Prostate gland (tissue), 2 donors: ENCODE data around the gene PDE8B. TPM values are rescaled to one million over a fixed set of nuclear protein-coding genes. Genes with fewer than 3 reads are reported as not detected.

Experiments
- DNase-seq: peaks from one replicate; pipeline ENCODE4 v3.0.0-alpha.2; 2019; ENCODE audit warnings: low spot score
- H3K27ac ChIP-seq, 2 donors: fragments of 200-600 bp; sonication (generic); 2 replicates each; pipeline ENCODE4 v1.5.1; 2017 to 2019
- H3K27me3 ChIP-seq: fragments of 200-600 bp; sonication (generic); replicated peaks from 2 replicates; pipeline ENCODE4 v1.5.1; 2019; ENCODE audit not compliant: insufficient read depth
- H3K36me3 ChIP-seq, 2 donors: fragments of 200-600 bp; sonication (generic); 1 replicate in 1 of 2; 2 replicates in 1 of 2; pipeline versions ENCODE4 v1.5.1 to v1.8.1; 2017 to 2019
- H3K4me1 ChIP-seq: fragments of 200-600 bp; sonication (generic); replicated peaks from 2 replicates; pipeline ENCODE4 v1.5.1; 2019
- H3K4me3 ChIP-seq, 2 donors: fragments of 200-600 bp; sonication (generic); 2 replicates each; pipeline ENCODE4 v1.5.1; 2017 to 2019
- H3K9me3 ChIP-seq: fragments of 200-600 bp; sonication (generic); 2 replicates; pipeline ENCODE4 v1.5.1; 2017
- POLR2A ChIP-seq: fragments of 450-650 bp; IDR thresholded peaks from one replicate; pipeline ENCODE4 v1.6.1; 2016; ENCODE audit warnings: antibody characterized with exemption, mild to moderate bottlenecking
- POLR2AphosphoS5 ChIP-seq: sonication (generic); formaldehyde crosslinking; IDR thresholded peaks from one replicate; pipeline ENCODE4 v1.6.1; 2017; ENCODE audit warnings: antibody characterized with exemption
- WGBS: methylation state at CpG from one replicate; pipeline ENCODE4 v1.1.5; 2018; 5-methylcytosine and 5-hydroxymethylcytosine counted together
- intact Hi-C: fragments of 100-400 bp; cut with DNase I; formaldehyde crosslinking; loops from one replicate; pipeline ENCODE4 v1.14.2; 2022
- total RNA-seq, 2 donors: library from RNA; depleted of rRNA; stranded (reverse); fragments of >200 nt; gene quantifications; one replicate each; pipeline ENCODE4 v1.1.0, GENCODE V29; 2016
- TF ChIP-seq, protein P1 (sequence below), 4 experiments: fragments of 200-600 bp in 2 of 4; fragments of 450-650 bp in 2 of 4; sonication (generic) in 2 of 4; IDR thresholded peaks; 1 replicate in 3 of 4; 2 replicates in 1 of 4; pipeline ENCODE4 v1.5.1; 2016 to 2019; ENCODE audit warnings: antibody characterized with exemption in 4 of 4, mild to moderate bottlenecking in 2 of 4, moderate library complexity in 2 of 4

PDE8B gene
- total RNA-seq, 2 donors from 2014 or later, result 25.6 to 66.0 TPM

- WGBS, result 24% methylated on average over 9 of the region's 9 CpGs
- peak overlapping the region; percentile 61 to 71 for H3K27ac ChIP-seq
- peak; percentile 85 for DNase-seq
- H3K36me3 ChIP-seq, result no peaks in the 10 kb centered on the region
- intact Hi-C loops, result no loop called here
- H3K9me3 ChIP-seq, result no peaks in the 10 kb centered on the region
- H3K27me3 ChIP-seq, result no peaks in the 10 kb centered on the region
- H3K4me1 ChIP-seq, result peaks cover 15% of the 10 kb centered on the region
- TF ChIP-seq POLR2A, result no peak
- peak; percentile 68 for TF ChIP-seq POLR2AphosphoS5
- TF ChIP-seq, protein P1, sequence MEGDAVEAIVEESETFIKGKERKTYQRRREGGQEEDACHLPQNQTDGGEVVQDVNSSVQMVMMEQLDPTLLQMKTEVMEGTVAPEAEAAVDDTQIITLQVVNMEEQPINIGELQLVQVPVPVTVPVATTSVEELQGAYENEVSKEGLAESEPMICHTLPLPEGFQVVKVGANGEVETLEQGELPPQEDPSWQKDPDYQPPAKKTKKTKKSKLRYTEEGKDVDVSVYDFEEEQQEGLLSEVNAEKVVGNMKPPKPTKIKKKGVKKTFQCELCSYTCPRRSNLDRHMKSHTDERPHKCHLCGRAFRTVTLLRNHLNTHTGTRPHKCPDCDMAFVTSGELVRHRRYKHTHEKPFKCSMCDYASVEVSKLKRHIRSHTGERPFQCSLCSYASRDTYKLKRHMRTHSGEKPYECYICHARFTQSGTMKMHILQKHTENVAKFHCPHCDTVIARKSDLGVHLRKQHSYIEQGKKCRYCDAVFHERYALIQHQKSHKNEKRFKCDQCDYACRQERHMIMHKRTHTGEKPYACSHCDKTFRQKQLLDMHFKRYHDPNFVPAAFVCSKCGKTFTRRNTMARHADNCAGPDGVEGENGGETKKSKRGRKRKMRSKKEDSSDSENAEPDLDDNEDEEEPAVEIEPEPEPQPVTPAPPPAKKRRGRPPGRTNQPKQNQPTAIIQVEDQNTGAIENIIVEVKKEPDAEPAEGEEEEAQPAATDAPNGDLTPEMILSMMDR (IDR thresholded peaks at IDR 0.05), result no peak
- H3K4me3 ChIP-seq, result peak overlapping the region in 1 of 2 donors; percentile 3
These were observed 42.2 kb upstream of the PDE8B start for GRCh38 chr5:77168161-77168878.

- peak; percentile 66 for TF ChIP-seq POLR2AphosphoS5
- no peak for TF ChIP-seq POLR2A
- intact Hi-C loops, result no loop called here
- Histone ChIP-seq H3K4me1 (peaks cover 15% of the 10 kb centered on the region), H3K4me3 (no peak overlapping the region), H3K27ac (peak overlapping the region; percentile 61 to 71), H3K36me3 (no peaks in the 10 kb centered on the region), H3K27me3 (no peaks in the 10 kb centered on the region), H3K9me3 (no peaks in the 10 kb centered on the region)
- WGBS, result 20% methylated on average over 3 of the region's 3 CpGs
- peak; percentile 86 for DNase-seq
These were observed 41.6 kb upstream of the PDE8B start for GRCh38 chr5:77168879-77169244.

GRCh38 chr5:77170196-77170890, 40.1 kb upstream of the PDE8B start:
- Histone ChIP-seq H3K9me3 (no peaks in the 10 kb centered on the region), H3K27ac (no peak overlapping the region), H3K4me1 (peaks cover 15% of the 10 kb centered on the region), H3K36me3 (no peaks in the 10 kb centered on the region), H3K4me3 (no peak overlapping the region), H3K27me3 (no peaks in the 10 kb centered on the region)
- TF ChIP-seq POLR2AphosphoS5 (no peak), POLR2A (no peak)
- TF ChIP-seq, protein P1 (IDR thresholded peaks at IDR 0.05), result no peak
- 89% methylated on average over 6 of the region's 6 CpGs for WGBS
- intact Hi-C loops, result no loop called here
- DNase-seq, result no peak

DNA sequence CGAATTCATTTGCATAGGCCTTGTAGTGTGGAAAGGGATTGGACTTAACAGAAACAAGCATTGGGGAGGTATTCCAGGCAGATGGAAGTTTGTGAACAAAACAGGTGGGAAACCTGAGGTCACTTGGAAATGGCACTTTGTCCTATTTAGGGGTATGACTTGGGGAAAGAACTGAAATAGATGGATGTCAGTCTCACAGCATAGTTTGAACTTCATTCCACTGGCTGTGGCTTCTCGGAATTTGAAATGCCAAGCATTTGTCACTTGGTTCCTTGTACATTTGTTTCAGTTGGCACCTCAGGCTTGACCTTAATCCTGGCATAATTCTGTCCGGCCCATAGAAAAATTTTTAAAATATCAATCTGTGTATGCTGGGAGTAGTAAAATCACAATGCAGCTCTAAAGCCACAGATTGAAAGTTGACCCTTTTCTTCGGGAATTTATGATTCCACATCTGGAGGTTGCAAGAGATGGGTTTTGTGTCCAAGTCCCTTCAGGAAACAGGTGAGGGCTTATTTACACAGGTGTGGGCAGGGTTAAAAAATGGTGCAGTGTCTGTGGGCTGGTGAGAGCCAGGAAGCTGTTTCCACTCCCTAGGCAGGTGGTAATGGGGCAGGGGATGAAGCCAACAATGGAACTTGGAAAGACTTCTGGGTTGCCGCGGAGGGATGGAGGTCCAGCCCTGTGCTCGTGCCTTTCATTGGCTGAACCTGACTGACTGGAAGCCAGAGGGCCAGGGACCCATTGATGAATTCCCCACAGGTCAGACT, 39.2 kb upstream of the PDE8B start:
- Histone ChIP-seq H3K4me1 (peaks cover 15% of the 10 kb centered on the region), H3K9me3 (no peaks in the 10 kb centered on the region), H3K27ac (no peak overlapping the region), H3K27me3 (no peaks in the 10 kb centered on the region), H3K36me3 (no peaks in the 10 kb centered on the region), H3K4me3 (no peak overlapping the region)
- TF ChIP-seq POLR2A, result no peak
- TF ChIP-seq, protein P1 (IDR thresholded peaks at IDR 0.05), result no peak
- no peak for TF ChIP-seq POLR2AphosphoS5
- no peak for DNase-seq
- whole genome bisulfite sequencing, result 80% methylated on average over 7 of the region's 7 CpGs
- intact Hi-C loops, result no loop called here

DNA sequence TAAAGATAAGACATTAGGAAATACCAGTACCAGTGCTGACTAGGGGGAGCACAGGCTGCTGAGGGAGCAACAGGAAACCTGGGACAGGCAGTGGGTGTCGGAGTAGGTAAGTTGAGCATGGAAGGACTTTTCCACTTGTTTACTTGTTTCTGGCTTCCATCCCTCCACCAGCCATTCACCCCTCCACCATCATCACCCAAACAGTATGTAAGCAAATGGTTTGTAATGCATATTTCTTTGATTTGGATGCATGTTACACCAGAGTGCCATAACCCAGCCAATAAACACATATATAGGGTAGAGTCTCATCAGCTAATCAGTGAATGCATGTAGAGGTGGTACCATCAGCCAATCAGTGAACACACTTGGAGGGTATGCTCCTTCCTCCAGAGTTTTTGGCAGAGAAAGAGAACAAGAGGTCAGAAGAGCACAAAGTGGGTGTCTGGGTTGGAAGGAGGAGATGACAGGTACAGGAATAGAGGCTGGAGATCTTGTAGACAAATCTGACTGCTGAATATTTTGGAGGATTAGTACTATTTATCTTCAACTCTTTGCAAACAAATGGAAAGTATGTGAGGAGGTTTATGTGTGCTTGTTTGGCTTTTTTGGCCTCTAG, 37.7 kb upstream of the PDE8B start:
- 91% methylated on average over 1 of the region's 1 CpG for WGBS
- intact Hi-C loops, result no loop called here
- no peak overlapping the region for H3K27ac ChIP-seq
- no peak for DNase-seq
- H3K9me3 ChIP-seq, result no peaks in the 10 kb centered on the region
- TF ChIP-seq POLR2A (no peak), POLR2AphosphoS5 (no peak)
- TF ChIP-seq, protein P1 (IDR thresholded peaks at IDR 0.05), result no peak
- no peak overlapping the region for H3K4me3 ChIP-seq
- no peaks in the 10 kb centered on the region for H3K36me3 ChIP-seq
- H3K27me3 ChIP-seq, result no peaks in the 10 kb centered on the region
- peaks cover 11% of the 10 kb centered on the region for H3K4me1 ChIP-seq
